ENCODE measurements around the gene GADL1. TPM values are rescaled to one million over a fixed set of nuclear protein-coding genes. Genes with fewer than 3 reads are reported as not detected.

The GADL1 gene
- total and polyA plus RNA-seq, 9 donors, result 0.01 to 13.3 (median 0.23) TPM; not detected in 3

DNA sequence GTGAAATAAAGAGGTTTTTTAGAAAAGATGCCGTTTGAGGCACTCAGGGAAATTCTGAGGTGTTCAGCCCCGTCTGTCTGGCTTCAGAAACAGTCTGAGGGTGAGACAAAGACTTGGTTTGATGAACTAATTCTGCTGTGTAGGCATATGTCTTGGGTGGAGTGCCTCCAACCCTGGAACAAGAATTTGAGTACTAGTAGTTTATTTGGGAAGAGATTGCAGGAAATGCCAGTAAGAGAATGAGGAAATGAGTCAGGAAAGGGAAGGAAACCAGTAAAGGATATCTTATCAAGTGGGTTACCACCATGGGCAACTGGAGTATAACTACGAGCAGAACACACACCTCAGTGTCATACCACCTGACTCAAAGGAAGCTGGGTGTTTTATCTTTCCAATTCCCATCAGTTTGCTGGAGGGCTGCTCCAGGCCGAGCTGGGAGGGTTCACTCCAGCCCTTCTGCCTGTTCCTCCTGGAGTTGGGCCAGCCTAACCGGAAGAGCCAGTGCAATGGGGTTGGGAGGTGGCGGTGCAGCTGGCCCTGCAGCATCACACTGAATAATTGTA, 212.7 kb downstream of the GADL1 start:
- peaks cover 22% of the 10 kb centered on the region for H3K4me1 ChIP-seq (ENCODE audit: insufficient read depth)
- intact Hi-C loops (cut with DNase I), result loop anchor here in 3 of 4 donors (10.0 kb wide), 2 partner anchors 77 to 157 kb away; partner anchors contain the start of gene TGFBR2 (in 2 of the 3)
- no peak overlapping the region for H3K4me3 ChIP-seq

DNA sequence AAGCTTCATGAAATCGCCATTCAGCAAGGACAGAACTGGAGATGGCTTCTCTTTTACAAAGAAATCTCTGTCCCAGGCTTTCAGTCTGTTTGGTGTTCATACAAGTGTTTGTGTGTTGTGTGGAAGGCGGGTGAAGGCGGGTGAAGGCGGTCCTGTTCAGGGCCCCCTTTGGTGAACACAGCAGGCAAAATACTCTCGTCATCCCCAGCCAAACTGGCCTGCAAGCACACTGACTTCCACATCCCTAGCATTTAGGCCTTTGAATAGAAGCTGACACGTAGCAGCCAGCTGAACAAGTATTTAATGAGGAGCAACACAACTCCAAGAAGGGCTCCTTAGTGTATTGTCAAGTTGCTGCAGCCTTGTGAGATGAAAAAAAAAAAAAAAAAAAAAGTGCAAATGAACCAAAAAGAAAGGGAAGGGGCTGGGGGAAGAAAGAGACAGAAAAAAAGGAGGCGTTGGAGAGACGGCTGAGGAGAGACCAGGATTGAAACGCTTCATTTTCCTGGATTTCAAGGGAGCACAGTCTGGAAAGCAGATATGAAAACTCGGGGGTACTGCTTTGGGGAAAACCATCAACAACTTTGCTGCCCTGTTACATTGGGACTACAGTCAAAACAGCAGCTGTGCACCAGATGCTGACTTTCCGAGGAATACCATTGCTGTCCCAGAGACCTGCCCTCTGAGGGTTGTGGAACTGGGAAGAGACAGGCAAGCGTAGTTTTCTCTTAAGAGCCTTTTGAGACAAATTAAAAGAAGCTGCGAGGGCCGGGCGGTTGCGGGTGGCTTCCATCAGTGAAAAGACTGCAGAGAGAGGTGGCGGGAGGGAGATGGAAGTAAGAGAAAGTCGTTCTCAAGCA, 213.4 kb downstream of the GADL1 start:
- no peaks in the 10 kb centered on the region for H3K9me3 ChIP-seq
- peaks cover 25% of the 10 kb centered on the region for H3K4me1 ChIP-seq (ENCODE audit: insufficient read depth)
- WGBS, 3 donors, result 19 to 36% (median 23%) methylated on average over 18 of the region's 18 CpGs
- TF ChIP-seq CTCF (IDR thresholded peaks at IDR 0.05) (no peak), POLR2A (IDR thresholded peaks at IDR 0.05) (no peak), EP300 (IDR thresholded peaks at IDR 0.05) (no peak)
- DNase-seq, result peak; percentile 46 to 59 (median 56)
- H3K36me3 ChIP-seq, result no peaks in the 10 kb centered on the region
- no peak overlapping the region for H3K4me3 ChIP-seq
- H3K27ac ChIP-seq, result peak overlapping the region in 1 of 2 donors; percentile 72
- H3K27me3 ChIP-seq, result no peaks in the 10 kb centered on the region
- intact Hi-C loops (cut with DNase I), result loop anchor here in 3 of 4 donors (10.0 kb wide), 2 partner anchors 76 to 156 kb away; partner anchors contain the start of gene TGFBR2 (in 2 of the 3)

More for the DNA sequence above, 212.7 kb downstream of the GADL1 start:
- Histone ChIP-seq H3K36me3 (no peaks in the 10 kb centered on the region), H3K27ac (peak overlapping the region in 1 of 2 donors; percentile 72), H3K27me3 (no peaks in the 10 kb centered on the region), H3K9me3 (no peaks in the 10 kb centered on the region)
- TF ChIP-seq EP300 (IDR thresholded peaks at IDR 0.05) (no peak), POLR2A (IDR thresholded peaks at IDR 0.05) (no peak), CTCF (IDR thresholded peaks at IDR 0.05) (no peak)
- WGBS, 3 donors, result 21 to 35% (median 26%) methylated on average over 6 of the region's 6 CpGs
- DNase-seq, result peak; percentile 36 to 57 (median 54)

DNA sequence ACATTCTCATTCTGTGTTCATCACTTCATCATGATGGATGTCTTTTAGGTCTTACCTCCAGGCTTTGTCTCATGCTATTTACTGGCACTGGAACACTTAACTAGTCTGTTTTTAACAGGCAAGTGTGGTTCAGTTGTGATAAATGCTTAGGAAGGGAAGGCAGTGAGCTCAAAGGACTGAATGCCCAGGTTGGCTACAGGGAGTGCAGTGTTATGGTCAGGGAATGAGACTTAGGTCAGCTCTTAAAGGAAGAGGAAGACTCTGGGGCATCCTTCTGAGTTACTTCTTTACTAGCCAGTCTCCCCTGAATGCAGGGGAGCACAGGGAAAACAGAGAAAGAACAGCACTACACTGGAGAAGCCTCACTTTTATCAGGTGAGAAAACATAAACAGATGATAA, 215.4 kb downstream of the GADL1 start:
- no peak overlapping the region for H3K27ac ChIP-seq
- peaks cover 23% of the 10 kb centered on the region for H3K4me1 ChIP-seq (ENCODE audit: insufficient read depth)
- intact Hi-C loops (cut with DNase I), result no loop called here
- no peaks in the 10 kb centered on the region for H3K36me3 ChIP-seq
- no peaks in the 10 kb centered on the region for H3K9me3 ChIP-seq
- TF ChIP-seq CTCF (IDR thresholded peaks at IDR 0.05) (no peak), EP300 (IDR thresholded peaks at IDR 0.05) (no peak), POLR2A (IDR thresholded peaks at IDR 0.05) (no peak)
- no peak overlapping the region for H3K4me3 ChIP-seq
- H3K27me3 ChIP-seq, result no peaks in the 10 kb centered on the region
- no peak for DNase-seq

DNA sequence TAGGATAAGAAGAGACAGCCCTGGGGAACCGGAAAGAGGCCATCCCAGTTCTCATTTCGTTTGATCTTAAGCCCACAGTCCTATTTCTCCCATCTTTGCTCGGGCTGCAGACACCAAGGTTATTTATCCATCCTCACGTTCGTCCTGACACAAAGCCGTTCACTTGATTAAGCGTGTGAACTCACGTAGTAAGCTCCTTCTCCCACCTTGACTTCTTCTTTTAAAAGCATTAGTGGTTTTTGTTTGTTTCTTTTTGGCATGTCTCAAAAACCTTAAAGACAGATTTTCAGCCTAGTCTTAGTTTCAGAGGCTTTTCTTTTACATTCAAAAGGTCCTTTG, 217.1 kb downstream of the GADL1 start:
- Histone ChIP-seq H3K4me3 (no peak overlapping the region), H3K36me3 (no peaks in the 10 kb centered on the region), H3K27me3 (no peaks in the 10 kb centered on the region), H3K27ac (no peak overlapping the region), H3K9me3 (no peaks in the 10 kb centered on the region), H3K4me1 (ENCODE audit: insufficient read depth) (peaks cover 20% of the 10 kb centered on the region)
- intact Hi-C loops (cut with DNase I), result no loop called here
- DNase-seq, result no peak
- TF ChIP-seq EP300 (IDR thresholded peaks at IDR 0.05) (no peak), CTCF (IDR thresholded peaks at IDR 0.05) (no peak), POLR2A (IDR thresholded peaks at IDR 0.05) (no peak)
- 63 to 74% (median 65%) methylated on average over 8 of the region's 8 CpGs for WGBS, 3 donors
